Duodenal mucosa (tissue), 2 donors: ENCODE data around the gene UBAP2.
"Not testable (repeated sequence)": the region's sequence is repeated elsewhere in the genome, so short reads cannot be mapped to it uniquely, and the experiment has no call there.

Source experiments
- H3K27ac ChIP-seq: one replicate; pipeline ENCODE4 v1.7.0; 2013; ENCODE audit warnings: low read depth, low read length
- H3K27me3 ChIP-seq, 2 donors: one replicate each; pipeline ENCODE4 v1.7.0; 2013; ENCODE audit warnings: low read length in 2 of 2, control low read depth in 1 of 2; ENCODE audit not compliant: insufficient read depth in 2 of 2, control insufficient read depth in 1 of 2
- H3K36me3 ChIP-seq, 2 donors: one replicate each; pipeline ENCODE4 v1.7.0; 2013; ENCODE audit warnings: low read length in 2 of 2, control low read depth in 1 of 2; ENCODE audit not compliant: insufficient read depth in 2 of 2, control insufficient read depth in 1 of 2
- H3K4me1 ChIP-seq, 2 donors: one replicate each; pipeline ENCODE4 v1.7.0; 2013; ENCODE audit warnings: low read length in 2 of 2, control low read depth in 1 of 2; ENCODE audit not compliant: insufficient read depth in 2 of 2, control insufficient read depth in 1 of 2
- H3K4me3 ChIP-seq, 2 donors: one replicate each; pipeline ENCODE4 v1.7.0; 2013; ENCODE audit warnings: low read length in 2 of 2, low read depth in 1 of 2
- H3K9ac ChIP-seq, 2 donors: one replicate each; pipeline ENCODE4 v1.7.0; 2013; ENCODE audit warnings: low read length in 2 of 2, low read depth in 1 of 2
- H3K9me3 ChIP-seq, 2 donors: one replicate each; pipeline ENCODE4 v1.7.0; 2013; ENCODE audit warnings: low read length in 2 of 2, control low read depth in 1 of 2; ENCODE audit not compliant: control insufficient read depth in 1 of 2

The UBAP2 gene

DNA sequence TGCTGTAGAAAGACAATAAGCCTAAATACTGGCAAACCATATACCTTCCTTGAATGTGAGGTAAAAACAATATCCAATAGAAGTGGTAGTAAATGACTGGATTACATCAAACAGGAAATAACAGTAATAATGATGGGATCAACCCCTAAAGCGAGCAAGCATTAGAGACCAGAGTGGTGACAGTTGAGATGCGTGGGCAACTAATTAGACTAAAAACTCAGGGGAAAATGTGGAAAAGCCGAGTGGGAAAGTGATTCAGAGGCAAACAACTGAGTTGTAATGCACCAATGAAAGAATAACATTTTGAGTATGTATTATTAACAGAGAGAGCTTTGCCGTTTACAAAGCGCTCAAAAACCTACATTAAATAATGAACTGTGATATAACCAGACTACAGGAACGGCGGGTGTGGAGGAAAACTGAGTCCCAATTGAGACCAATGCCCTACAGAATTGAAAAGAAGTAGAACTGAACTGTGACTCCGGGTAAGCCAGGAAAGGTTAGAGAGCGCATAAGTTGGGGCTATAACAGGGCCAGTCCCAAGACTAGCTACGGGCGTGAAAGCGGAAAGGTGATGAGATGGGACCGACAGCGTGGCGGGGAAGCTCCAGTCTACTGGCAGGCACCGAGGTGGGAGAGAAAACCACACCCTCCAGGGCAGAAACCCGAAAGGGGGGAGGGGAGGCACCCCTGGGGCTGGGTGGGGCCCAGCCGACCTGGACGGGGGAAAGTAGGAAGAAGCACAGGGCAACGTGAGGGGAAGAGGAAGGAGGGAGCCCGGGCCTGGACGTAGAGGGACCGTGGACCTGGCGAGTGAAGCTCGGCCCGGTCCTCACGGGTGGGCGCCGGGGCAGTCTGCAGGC, 592 bp downstream of the UBAP2 start:
- Histone ChIP-seq H3K9ac (peak overlapping the region; percentile 95 to 96), H3K36me3 (no peaks in the 10 kb centered on the region), H3K27me3 (no peaks in the 10 kb centered on the region), H3K4me3 (peak overlapping the region; percentile 88 to 94), H3K4me1 (peaks cover 22 to 29% of the 10 kb centered on the region in 2 donors), H3K9me3 (no peaks in the 10 kb centered on the region), H3K27ac (peak overlapping the region; percentile 94)

DNA sequence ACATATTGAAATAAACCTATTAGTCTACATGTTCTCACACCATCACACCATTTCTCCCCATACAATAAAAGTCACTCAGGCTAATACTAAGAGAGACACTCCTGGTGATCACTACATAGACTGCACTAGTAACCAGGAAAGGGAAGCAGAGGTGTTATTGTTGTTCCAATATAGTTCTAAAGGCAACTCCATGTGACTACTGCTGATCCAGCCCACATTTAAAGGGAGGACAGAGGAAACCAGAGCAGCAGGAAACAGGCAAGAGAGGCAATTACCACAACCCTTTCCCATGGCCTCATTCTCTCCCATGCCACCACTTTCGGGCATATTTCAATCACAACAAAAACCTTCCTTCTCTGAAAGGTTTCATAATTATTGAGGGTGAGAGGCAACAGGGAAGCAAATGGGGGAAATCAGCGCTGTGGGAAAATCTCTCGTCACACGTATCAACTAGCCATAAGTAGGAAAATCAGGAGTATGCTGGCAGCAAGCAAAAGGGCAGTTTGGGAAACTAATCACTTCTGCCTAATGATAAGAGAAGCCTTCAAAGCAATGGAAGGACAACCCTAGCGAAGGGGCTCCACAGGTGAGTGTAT, 1.8 kb downstream of the UBAP2 start:
- H3K27ac ChIP-seq, result no peak overlapping the region

DNA sequence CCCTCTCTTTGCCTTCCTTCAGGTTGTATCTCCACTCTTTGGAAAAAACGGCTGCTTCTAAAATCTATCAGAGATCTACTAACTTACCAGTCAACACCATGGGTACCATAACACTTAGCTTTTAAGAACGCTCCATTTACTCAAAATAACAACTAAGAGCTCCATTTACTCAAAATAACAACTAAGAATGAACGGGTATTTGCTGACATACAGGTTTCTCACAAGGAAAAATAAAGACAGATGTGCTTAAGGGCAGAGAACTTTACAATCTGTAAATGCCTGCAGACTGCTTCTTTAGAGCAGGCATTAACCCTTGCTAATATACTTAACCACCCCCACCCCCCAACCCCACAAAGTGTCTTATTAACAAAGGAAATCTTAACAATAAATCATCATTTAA, 2.8 kb downstream of the UBAP2 start:
- Histone ChIP-seq H3K9me3 (no peaks in the 10 kb centered on the region), H3K36me3 (no peaks in the 10 kb centered on the region), H3K4me1 (peaks cover 22 to 29% of the 10 kb centered on the region in 2 donors), H3K9ac (no peak overlapping the region), H3K27me3 (no peaks in the 10 kb centered on the region), H3K4me3 (no peak overlapping the region), H3K27ac (no peak overlapping the region)

More for the DNA sequence above, 1.8 kb downstream of the UBAP2 start:
- Histone ChIP-seq H3K9ac (peak overlapping the region; percentile 55 to 96), H3K36me3 (no peaks in the 10 kb centered on the region), H3K27me3 (no peaks in the 10 kb centered on the region), H3K4me1 (peaks cover 22 to 29% of the 10 kb centered on the region in 2 donors), H3K4me3 (peak overlapping the region; percentile 88 to 94), H3K9me3 (no peaks in the 10 kb centered on the region)

DNA sequence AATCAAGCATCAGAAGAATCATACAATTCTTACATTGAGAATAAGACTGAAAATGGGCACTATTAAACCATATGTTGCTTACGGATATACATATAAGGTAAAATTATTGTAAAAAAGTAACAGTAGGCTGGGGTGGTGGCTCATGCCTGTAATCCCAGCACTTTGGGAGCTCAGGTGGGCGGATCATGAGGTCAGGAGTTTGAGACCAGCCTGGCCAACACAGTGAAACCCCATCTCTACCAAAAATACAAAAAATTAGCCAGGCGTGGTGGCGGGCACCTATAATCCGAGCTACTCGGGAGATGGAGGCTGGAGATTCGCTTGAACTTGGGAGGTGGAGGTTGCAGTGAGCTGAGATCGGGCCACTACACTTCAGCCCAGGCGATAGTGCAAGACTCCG, 6.6 kb downstream of the UBAP2 start:
- H3K4me1 ChIP-seq, H3K27ac ChIP-seq, H3K27me3 ChIP-seq, H3K36me3 ChIP-seq, H3K9ac ChIP-seq, H3K9me3 ChIP-seq, H3K4me3 ChIP-seq: not testable (repeated sequence)

DNA sequence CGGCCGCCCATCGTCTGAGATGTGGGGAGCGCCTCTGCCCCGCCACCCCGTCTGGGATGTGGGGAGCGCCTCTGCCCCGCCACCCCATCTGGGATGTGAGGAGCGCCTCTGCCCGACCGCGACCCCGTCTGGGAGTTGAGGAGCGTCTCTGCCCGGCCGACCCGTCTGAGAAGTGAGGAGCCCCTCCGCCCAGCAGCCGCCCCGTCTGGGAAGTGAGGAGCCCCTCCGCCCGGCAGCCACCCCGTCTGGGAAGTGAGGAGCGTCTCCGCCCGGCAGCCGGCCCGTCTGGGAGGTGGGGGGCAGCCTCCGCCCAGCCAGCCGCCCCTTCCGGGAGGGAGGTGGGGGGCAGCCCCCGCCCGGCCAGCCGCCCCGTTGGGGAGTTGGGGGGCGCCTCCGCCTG, 9.8 kb downstream of the UBAP2 start:
- not testable (repeated sequence) for H3K9ac ChIP-seq, H3K4me1 ChIP-seq, H3K36me3 ChIP-seq, H3K4me3 ChIP-seq, H3K27ac ChIP-seq, H3K9me3 ChIP-seq, H3K27me3 ChIP-seq

- no peaks in the 10 kb centered on the region for H3K4me1 ChIP-seq
- H3K27me3 ChIP-seq, result no peaks in the 10 kb centered on the region
- no peak overlapping the region for H3K9ac ChIP-seq
- no peak overlapping the region for H3K27ac ChIP-seq
- H3K4me3 ChIP-seq, result no peak overlapping the region
- peaks cover 0 to 2% of the 10 kb centered on the region in 2 donors for H3K36me3 ChIP-seq
- no peaks in the 10 kb centered on the region for H3K9me3 ChIP-seq
Observed at GRCh38 chr9:34037626-34038025, 11.1 kb downstream of the UBAP2 start.

GRCh38 chr9:34036625-34037024, 12.1 kb downstream of the UBAP2 start:
- Histone ChIP-seq H3K4me3 (no peak overlapping the region), H3K9me3 (no peaks in the 10 kb centered on the region), H3K4me1 (no peaks in the 10 kb centered on the region), H3K9ac (no peak overlapping the region), H3K27ac (no peak overlapping the region), H3K27me3 (no peaks in the 10 kb centered on the region), H3K36me3 (peaks cover 0 to 2% of the 10 kb centered on the region in 2 donors)

- Histone ChIP-seq H3K27ac (no peak overlapping the region), H3K4me1 (no peaks in the 10 kb centered on the region), H3K9ac (no peak overlapping the region), H3K9me3 (no peaks in the 10 kb centered on the region), H3K27me3 (no peaks in the 10 kb centered on the region), H3K4me3 (no peak overlapping the region), H3K36me3 (peaks cover 0 to under 1% of the 10 kb centered on the region in 2 donors)
Observed at GRCh38 chr9:34035656-34036055, 13.0 kb downstream of the UBAP2 start.

GRCh38 chr9:34034698-34035065, 14.0 kb downstream of the UBAP2 start:
- no peaks in the 10 kb centered on the region for H3K9me3 ChIP-seq
- H3K4me3 ChIP-seq, result no peak overlapping the region
- H3K36me3 ChIP-seq, result no peaks in the 10 kb centered on the region
- H3K27me3 ChIP-seq, result no peaks in the 10 kb centered on the region
- H3K27ac ChIP-seq, result no peak overlapping the region
- no peaks in the 10 kb centered on the region for H3K4me1 ChIP-seq
- H3K9ac ChIP-seq, result no peak overlapping the region

- H3K4me3 ChIP-seq, result no peak overlapping the region
- no peaks in the 10 kb centered on the region for H3K4me1 ChIP-seq
- H3K9me3 ChIP-seq, result no peaks in the 10 kb centered on the region
- H3K27ac ChIP-seq, result no peak overlapping the region
- no peaks in the 10 kb centered on the region for H3K27me3 ChIP-seq
- H3K9ac ChIP-seq, result no peak overlapping the region
- peaks cover 0 to 7% of the 10 kb centered on the region in 2 donors for H3K36me3 ChIP-seq
Observed at GRCh38 chr9:34032631-34033030, 16.1 kb downstream of the UBAP2 start.
